ENCODE data around the gene ZC3H6. TPM values are rescaled to one million over a fixed set of nuclear protein-coding genes. Genes with fewer than 3 reads are reported as not detected.

Gene ZC3H6
- total and polyA plus RNA-seq, 2 donors (not counting 1 experiment from before 2014, with no cell fraction given) = 2.8 to 21.9 TPM

GRCh38 chr2:112244854-112245253, 30.5 kb upstream of the ZC3H6 start:
- no peak for TF ChIP-seq EZH2 (IDR thresholded peaks at IDR 0.05; ENCODE audit: borderline replicate concordance, insufficient read depth, low read depth, low read length, poor library complexity, severe bottlenecking)
- TF ChIP-seq, protein P1, sequence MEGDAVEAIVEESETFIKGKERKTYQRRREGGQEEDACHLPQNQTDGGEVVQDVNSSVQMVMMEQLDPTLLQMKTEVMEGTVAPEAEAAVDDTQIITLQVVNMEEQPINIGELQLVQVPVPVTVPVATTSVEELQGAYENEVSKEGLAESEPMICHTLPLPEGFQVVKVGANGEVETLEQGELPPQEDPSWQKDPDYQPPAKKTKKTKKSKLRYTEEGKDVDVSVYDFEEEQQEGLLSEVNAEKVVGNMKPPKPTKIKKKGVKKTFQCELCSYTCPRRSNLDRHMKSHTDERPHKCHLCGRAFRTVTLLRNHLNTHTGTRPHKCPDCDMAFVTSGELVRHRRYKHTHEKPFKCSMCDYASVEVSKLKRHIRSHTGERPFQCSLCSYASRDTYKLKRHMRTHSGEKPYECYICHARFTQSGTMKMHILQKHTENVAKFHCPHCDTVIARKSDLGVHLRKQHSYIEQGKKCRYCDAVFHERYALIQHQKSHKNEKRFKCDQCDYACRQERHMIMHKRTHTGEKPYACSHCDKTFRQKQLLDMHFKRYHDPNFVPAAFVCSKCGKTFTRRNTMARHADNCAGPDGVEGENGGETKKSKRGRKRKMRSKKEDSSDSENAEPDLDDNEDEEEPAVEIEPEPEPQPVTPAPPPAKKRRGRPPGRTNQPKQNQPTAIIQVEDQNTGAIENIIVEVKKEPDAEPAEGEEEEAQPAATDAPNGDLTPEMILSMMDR (IDR thresholded peaks at IDR 0.05) = no peak
- H3K79me2 ChIP-seq (ENCODE audit: control insufficient read depth, insufficient read depth, low read length) = peaks cover 6% of the 10 kb centered on the region
- H3K4me2 ChIP-seq (replicated peaks; ENCODE audit: low read depth, low read length, poor library complexity, severe bottlenecking) = no peak overlapping the region
- WGBS (ENCODE audit: insufficient coverage) = no CpG with 5 or more reads among the region's 1 CpG
- CTCF ChIA-PET = interaction anchor here (1.3 kb wide), 1 partner anchor 16 kb away, joined by 4 read pairs; no protein-coding TSS in a partner anchor
- H3K9me3 Mint-ChIP-seq (ENCODE audit: insufficient read depth) = no peaks in the 10 kb centered on the region
- intact Hi-C loops (cut with micrococcal nuclease) = no loop called here
- peaks cover 10 to 49% of the 10 kb centered on the region in 2 experiments for H3K36me3 ChIP-seq (replicated peaks in 1 of 2; ENCODE audit: control extremely low read depth in 1 of 2, control insufficient read depth in 1 of 2, extremely low read depth in 1 of 2, insufficient read depth in 2 of 2, low read length in 1 of 2)
- H2AFZ ChIP-seq (ENCODE audit: insufficient read depth, low read depth, low read length, poor library complexity, severe bottlenecking) = no peak overlapping the region
- H3K27ac ChIP-seq (ENCODE audit: low read length in 2 of 2) = no peak overlapping the region
- POLR2A ChIA-PET = no interaction called here
- H3K27me3 ChIP-seq (replicated peaks in 1 of 4; ENCODE audit: control extremely low read depth in 1 of 4, control insufficient read depth in 3 of 4, insufficient read depth in 4 of 4, low read length in 3 of 4) = no peaks in the 10 kb centered on the region
- DNase-seq (no peak), ATAC-seq (ENCODE audit: low read depth) (no peak)
- H4K20me1 ChIP-seq (ENCODE audit: control insufficient read depth, insufficient read depth, low read length, poor library complexity, severe bottlenecking) = no peaks in the 10 kb centered on the region
- no peaks in the 10 kb centered on the region for H3K4me1 ChIP-seq (ENCODE audit: control insufficient read depth in 2 of 2, insufficient read depth in 2 of 2, low read length in 2 of 2)
- H3K4me3 ChIP-seq (ENCODE audit: control extremely low read depth in 1 of 5, extremely low read depth in 1 of 5, insufficient read depth in 1 of 5, low read depth in 2 of 5, low read length in 4 of 5) = no peak overlapping the region
- H3K9me3 ChIP-seq (ENCODE audit: control extremely low read depth in 1 of 3, control insufficient read depth in 2 of 3, insufficient read depth in 1 of 3, low read length in 2 of 3) = no peaks in the 10 kb centered on the region
- H3K4me3 Mint-ChIP-seq = no peak overlapping the region
- H3K27me3 Mint-ChIP-seq = no peaks in the 10 kb centered on the region
- H3K4me1 Mint-ChIP-seq = no peaks in the 10 kb centered on the region
- H3K27ac Mint-ChIP-seq = no peak overlapping the region
- H3K9ac ChIP-seq (ENCODE audit: low read length) = no peak overlapping the region

GRCh38 chr2:112251271-112251670, 24.1 kb upstream of the ZC3H6 start:
- H3K4me1 Mint-ChIP-seq = peaks cover 16% of the 10 kb centered on the region
- no peak overlapping the region for H3K9ac ChIP-seq (ENCODE audit: low read length)
- H3K4me3 ChIP-seq (ENCODE audit: control extremely low read depth in 1 of 5, extremely low read depth in 1 of 5, insufficient read depth in 1 of 5, low read depth in 2 of 5, low read length in 4 of 5) = no peak overlapping the region
- intact Hi-C loops (cut with micrococcal nuclease) = loop anchor here (10.0 kb wide), 1 partner anchor 126 kb away; no protein-coding TSS in a partner anchor
- ChIA-PET CTCF (interaction anchor here (2.4 kb wide), 1 partner anchor 9 kb away, joined by 12 read pairs; no protein-coding TSS in a partner anchor), POLR2A (no interaction called here)
- no peaks in the 10 kb centered on the region for H4K20me1 ChIP-seq (ENCODE audit: control insufficient read depth, insufficient read depth, low read length, poor library complexity, severe bottlenecking)
- no peak overlapping the region for H3K4me2 ChIP-seq (replicated peaks; ENCODE audit: low read depth, low read length, poor library complexity, severe bottlenecking)
- H3K79me2 ChIP-seq (ENCODE audit: control insufficient read depth, insufficient read depth, low read length) = peaks cover 35% of the 10 kb centered on the region
- peaks cover 7 to 12% of the 10 kb centered on the region in 2 donors for H3K4me1 ChIP-seq (ENCODE audit: control insufficient read depth in 2 of 2, insufficient read depth in 2 of 2, low read length in 2 of 2)
- TF ChIP-seq, protein P1 (IDR thresholded peaks at IDR 0.05) = no peak
- no peak for TF ChIP-seq EZH2 (IDR thresholded peaks at IDR 0.05; ENCODE audit: borderline replicate concordance, insufficient read depth, low read depth, low read length, poor library complexity, severe bottlenecking)
- H3K27me3 Mint-ChIP-seq = no peaks in the 10 kb centered on the region
- H3K27ac ChIP-seq (ENCODE audit: low read length in 2 of 2) = no peak overlapping the region
- H3K4me3 Mint-ChIP-seq = no peak overlapping the region
- no peaks in the 10 kb centered on the region for H3K27me3 ChIP-seq (replicated peaks in 1 of 4; ENCODE audit: control extremely low read depth in 1 of 4, control insufficient read depth in 3 of 4, insufficient read depth in 4 of 4, low read length in 3 of 4)
- ATAC-seq (ENCODE audit: low read depth) (no peak), DNase-seq (no peak)
- H3K9me3 ChIP-seq (ENCODE audit: control extremely low read depth in 1 of 3, control insufficient read depth in 2 of 3, insufficient read depth in 1 of 3, low read length in 2 of 3) = no peaks in the 10 kb centered on the region
- H3K27ac Mint-ChIP-seq = no peak overlapping the region
- 100% methylated on average over 3 of the region's 3 CpGs for WGBS (ENCODE audit: insufficient coverage)
- H3K36me3 ChIP-seq (replicated peaks in 1 of 2; ENCODE audit: control extremely low read depth in 1 of 2, control insufficient read depth in 1 of 2, extremely low read depth in 1 of 2, insufficient read depth in 2 of 2, low read length in 1 of 2) = peaks cover 4 to 23% of the 10 kb centered on the region in 2 experiments
- H2AFZ ChIP-seq (ENCODE audit: insufficient read depth, low read depth, low read length, poor library complexity, severe bottlenecking) = no peak overlapping the region
- H3K9me3 Mint-ChIP-seq (ENCODE audit: insufficient read depth) = no peaks in the 10 kb centered on the region
